MM.1S (cell line): Measurements from ENCODE around the gene TANGO2.

ENCODE experiments used
- DNase-seq: peaks from one replicate; pipeline ENCODE4 v3.0.0-alpha.2; 2015
- H2AFZ ChIP-seq: fragments of 300-600 bp; sonication (generic); 2 replicates; pipeline ENCODE4 v1.6.0; 2016; ENCODE audit warnings: antibody characterized with exemption, low read length
- H3F3A ChIP-seq: fragments of 300-600 bp; sonication (generic); 2 replicates; pipeline ENCODE4 v1.6.1; 2016; ENCODE audit warnings: mild to moderate bottlenecking, antibody characterized with exemption, low read length, moderate library complexity, mixed read lengths; ENCODE audit not compliant: insufficient read depth
- H3K27ac ChIP-seq: fragments of 300-600 bp; sonication (generic); 2 replicates; pipeline ENCODE4 v1.5.1; 2016; ENCODE audit warnings: mild to moderate bottlenecking, low read length
- H3K27me3 ChIP-seq: fragments of 300-600 bp; sonication (generic); replicated peaks from 2 replicates; pipeline ENCODE4 v1.6.0; 2016; ENCODE audit warnings: low read length; ENCODE audit not compliant: insufficient read depth
- H3K36me3 ChIP-seq: fragments of 300-600 bp; sonication (generic); replicated peaks from 2 replicates; pipeline ENCODE4 v1.6.1; 2016; ENCODE audit warnings: mild to moderate bottlenecking, low read length, mixed read lengths; ENCODE audit not compliant: insufficient read depth
- H3K4me1 ChIP-seq: fragments of 300-600 bp; sonication (generic); 2 replicates; pipeline ENCODE4 v1.6.1; 2016; ENCODE audit warnings: low read length, mixed read lengths
- H3K4me2 ChIP-seq: fragments of 300-600 bp; sonication (generic); 2 replicates; pipeline ENCODE4 v1.6.0; 2016; ENCODE audit warnings: low read depth, low read length
- H3K4me3 ChIP-seq: fragments of 300-600 bp; sonication (generic); 2 replicates; pipeline ENCODE4 v1.5.1; 2016; ENCODE audit warnings: low read length, mixed read lengths
- H3K79me2 ChIP-seq: fragments of 300-600 bp; sonication (generic); 2 replicates; pipeline ENCODE4 v1.6.1; 2016; ENCODE audit warnings: mixed run types, low read length, mixed read lengths
- H3K9ac ChIP-seq: fragments of 300-600 bp; sonication (generic); 2 replicates; pipeline ENCODE4 v1.6.1; 2016; ENCODE audit warnings: low read length, mixed read lengths
- H3K9me2 ChIP-seq: fragments of 300-600 bp; sonication (generic); replicated peaks from 2 replicates; pipeline ENCODE4 v1.6.1; 2016; ENCODE audit warnings: mild to moderate bottlenecking, low read length, mixed read lengths; ENCODE audit not compliant: insufficient read depth
- H3K9me3 ChIP-seq: fragments of 300-600 bp; sonication (generic); replicated peaks from 2 replicates; pipeline ENCODE4 v1.6.1; 2016; ENCODE audit warnings: mild to moderate bottlenecking, low read length, mixed read lengths; ENCODE audit not compliant: insufficient read depth
- H4K20me1 ChIP-seq: fragments of 300-600 bp; sonication (generic); 2 replicates; pipeline ENCODE4 v1.6.1; 2016; ENCODE audit warnings: mild to moderate bottlenecking, low read length, moderate library complexity, mixed read lengths; ENCODE audit not compliant: insufficient read depth
- CTCF ChIP-seq: fragments of 300-600 bp; sonication (generic); IDR thresholded peaks from 2 replicates; pipeline ENCODE4 v1.5.1; 2016; ENCODE audit warnings: antibody characterized with exemption, low read length, mixed read lengths
- EZH2 ChIP-seq: fragments of 300-600 bp; sonication (generic); optimal IDR thresholded peaks from 2 replicates; pipeline ENCODE3; 2017; ENCODE audit warnings: low read depth, mild to moderate bottlenecking, antibody characterized with exemption, low read length, mixed read lengths
- EZH2phosphoT487 ChIP-seq: fragments of 300-600 bp; sonication (generic); IDR thresholded peaks from 2 replicates; pipeline ENCODE4 v1.6.1; 2018; ENCODE audit warnings: antibody characterized with exemption, low read length

TANGO2 gene

GRCh38 chr22:20003304-20003703, 17.6 kb upstream of the TANGO2 start:
- Histone ChIP-seq H3K79me2 (no peaks in the 10 kb centered on the region), H3K4me2 (no peak overlapping the region), H3K36me3 (no peaks in the 10 kb centered on the region), H3K4me1 (no peaks in the 10 kb centered on the region), H3K9me3 (no peaks in the 10 kb centered on the region), H4K20me1 (no peaks in the 10 kb centered on the region), H3F3A (no peaks in the 10 kb centered on the region), H3K9ac (no peak overlapping the region), H3K9me2 (no peaks in the 10 kb centered on the region), H3K27ac (no peak overlapping the region), H2AFZ (no peak overlapping the region), H3K27me3 (peaks cover 76% of the 10 kb centered on the region), H3K4me3 (no peak overlapping the region)
- no peak for DNase-seq
- no peak for TF ChIP-seq CTCF
- no peak for TF ChIP-seq EZH2phosphoT487
- no peak for TF ChIP-seq EZH2

- H3K4me1 ChIP-seq, result no peaks in the 10 kb centered on the region
- TF ChIP-seq CTCF, result no peak
- TF ChIP-seq EZH2, result no peak
- no peak for TF ChIP-seq EZH2phosphoT487
- no peaks in the 10 kb centered on the region for H3K36me3 ChIP-seq
- no peak overlapping the region for H3K27ac ChIP-seq
- no peak for DNase-seq
- H3K79me2 ChIP-seq, result no peaks in the 10 kb centered on the region
- no peaks in the 10 kb centered on the region for H3F3A ChIP-seq
- no peak overlapping the region for H3K4me2 ChIP-seq
- no peak overlapping the region for H2AFZ ChIP-seq
- H3K9me2 ChIP-seq, result no peaks in the 10 kb centered on the region
- H4K20me1 ChIP-seq, result no peaks in the 10 kb centered on the region
- H3K9me3 ChIP-seq, result no peaks in the 10 kb centered on the region
- H3K27me3 ChIP-seq, result peaks cover 79% of the 10 kb centered on the region
- no peak overlapping the region for H3K4me3 ChIP-seq
- H3K9ac ChIP-seq, result no peak overlapping the region
Measured at GRCh38 chr22:20004464-20004863, 16.4 kb upstream of the TANGO2 start.

- Histone ChIP-seq H3F3A (no peaks in the 10 kb centered on the region), H3K27me3 (peaks cover 49% of the 10 kb centered on the region), H3K9ac (no peak overlapping the region), H3K36me3 (no peaks in the 10 kb centered on the region), H3K27ac (no peak overlapping the region), H3K4me1 (no peaks in the 10 kb centered on the region), H3K9me3 (no peaks in the 10 kb centered on the region), H4K20me1 (no peaks in the 10 kb centered on the region), H2AFZ (no peak overlapping the region), H3K4me3 (no peak overlapping the region), H3K9me2 (no peaks in the 10 kb centered on the region), H3K79me2 (no peaks in the 10 kb centered on the region), H3K4me2 (no peak overlapping the region)
- DNase-seq, result no peak
- TF ChIP-seq CTCF (no peak), EZH2phosphoT487 (no peak), EZH2 (no peak)
Measured at GRCh38 chr22:20008221-20008995, 12.5 kb upstream of the TANGO2 start.
